Activated CD8-positive, alpha-beta T cell treated with anti-CD3 and anti-CD28 coated beads for 36 hours (primary cell): ENCODE results near the gene ZSWIM5. TPM values are rescaled to one million over a fixed set of nuclear protein-coding genes. Genes with fewer than 3 reads are reported as not detected.
"Not testable (repeated sequence)": the region's sequence is repeated elsewhere in the genome, so short reads cannot be mapped to it uniquely, and the experiment has no call there.

Source experiments
- ATAC-seq: fragments of 200-7000 bp; cut with Tn5 transposase; one replicate; pipeline ENCODE4 v1.10.0; 2021; ENCODE audit warnings: mild to moderate bottlenecking, moderate library complexity
- CTCF ChIA-PET: fragments of 350-600 bp; sonication (Branson Sonifier 250); formaldehyde crosslinking; loops from one replicate; lab custom pipeline; 2021; ENCODE audit warnings: antibody characterized with exemption; lab: Charles Lee
- POLR2A ChIA-PET: fragments of 350-600 bp; sonication (Branson Sonifier 250); formaldehyde crosslinking; loops from one replicate; lab custom pipeline; 2021; ENCODE audit warnings: antibody characterized with exemption; lab: Charles Lee
- DNase-seq: peaks from one replicate; pipeline ENCODE4 v3.0.0-alpha.2; 2020
- H3K27ac Mint-ChIP-seq: one replicate; pipeline ENCODE4 v1.8.0; 2021; ENCODE audit warnings: mild to moderate bottlenecking, mixed read lengths
- H3K27me3 Mint-ChIP-seq: one replicate; pipeline ENCODE4 v1.8.0; 2021; ENCODE audit warnings: mixed read lengths
- H3K36me3 Mint-ChIP-seq: one replicate; pipeline ENCODE4 v1.8.0; 2021; ENCODE audit warnings: low read depth, mixed read lengths
- H3K4me1 Mint-ChIP-seq: one replicate; pipeline ENCODE4 v1.8.0; 2021; ENCODE audit warnings: low read depth, mixed read lengths
- H3K4me3 Mint-ChIP-seq: one replicate; pipeline ENCODE4 v1.8.0; 2021; ENCODE audit warnings: mild to moderate bottlenecking, moderate library complexity, mixed read lengths
- H3K9me3 Mint-ChIP-seq: one replicate; pipeline ENCODE4 v1.8.0; 2021; ENCODE audit warnings: mixed read lengths
- intact Hi-C: fragments of 100-400 bp; cut with micrococcal nuclease; formaldehyde crosslinking; loops from one replicate; pipeline ENCODE4 v1.10.0; 2022
- total RNA-seq, 2 experiments: library from RNA; stranded (reverse); gene quantifications; one replicate each; pipeline ENCODE4 v1.2.3, GENCODE V29; 2021
- TF ChIP-seq, protein P1 (sequence below): fragments of 200-600 bp; IDR thresholded peaks from one replicate; pipeline ENCODE4 v1.8.0; 2022; ENCODE audit warnings: antibody characterized with exemption, mild to moderate bottlenecking

ZSWIM5 gene
- total RNA-seq, 2 experiments from 2014 or later = 0.70 to 0.87 TPM

DNA sequence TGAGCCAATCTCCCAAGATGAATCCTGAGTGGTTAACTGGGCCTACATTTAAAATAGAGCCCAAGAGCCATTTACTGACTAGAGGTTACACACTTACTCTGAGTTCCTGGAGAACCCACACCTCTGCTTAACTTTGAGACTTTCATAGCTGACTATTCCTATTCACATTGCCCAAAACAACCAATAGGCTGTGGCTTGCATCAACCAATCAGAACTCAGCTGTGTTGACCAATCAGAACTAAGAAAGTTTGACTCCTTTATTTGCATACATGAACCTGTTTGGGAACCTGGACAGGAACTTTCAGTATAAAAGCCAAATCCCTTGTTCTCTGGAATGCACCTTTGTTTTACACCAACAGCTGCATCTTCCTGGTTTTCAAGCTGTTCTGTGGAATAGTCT lies 9.5 kb downstream of the ZSWIM5 start:
- Mint-ChIP-seq H3K4me1 (no peaks in the 10 kb centered on the region), H3K36me3 (no peaks in the 10 kb centered on the region), H3K27ac (no peak overlapping the region), H3K4me3 (no peak overlapping the region), H3K9me3 (no peaks in the 10 kb centered on the region), H3K27me3 (peaks cover 2% of the 10 kb centered on the region)
- DNase-seq = no peak
- intact Hi-C loops = loop anchor here (10.0 kb wide), 1 partner anchor 182 kb away; the partner anchor contains the start of genes HECTD3 and UROD
- CTCF ChIA-PET = no interaction called here
- POLR2A ChIA-PET = no interaction called here
- ATAC-seq = peak; percentile 24
- TF ChIP-seq, protein P1, sequence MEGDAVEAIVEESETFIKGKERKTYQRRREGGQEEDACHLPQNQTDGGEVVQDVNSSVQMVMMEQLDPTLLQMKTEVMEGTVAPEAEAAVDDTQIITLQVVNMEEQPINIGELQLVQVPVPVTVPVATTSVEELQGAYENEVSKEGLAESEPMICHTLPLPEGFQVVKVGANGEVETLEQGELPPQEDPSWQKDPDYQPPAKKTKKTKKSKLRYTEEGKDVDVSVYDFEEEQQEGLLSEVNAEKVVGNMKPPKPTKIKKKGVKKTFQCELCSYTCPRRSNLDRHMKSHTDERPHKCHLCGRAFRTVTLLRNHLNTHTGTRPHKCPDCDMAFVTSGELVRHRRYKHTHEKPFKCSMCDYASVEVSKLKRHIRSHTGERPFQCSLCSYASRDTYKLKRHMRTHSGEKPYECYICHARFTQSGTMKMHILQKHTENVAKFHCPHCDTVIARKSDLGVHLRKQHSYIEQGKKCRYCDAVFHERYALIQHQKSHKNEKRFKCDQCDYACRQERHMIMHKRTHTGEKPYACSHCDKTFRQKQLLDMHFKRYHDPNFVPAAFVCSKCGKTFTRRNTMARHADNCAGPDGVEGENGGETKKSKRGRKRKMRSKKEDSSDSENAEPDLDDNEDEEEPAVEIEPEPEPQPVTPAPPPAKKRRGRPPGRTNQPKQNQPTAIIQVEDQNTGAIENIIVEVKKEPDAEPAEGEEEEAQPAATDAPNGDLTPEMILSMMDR = no peak

DNA sequence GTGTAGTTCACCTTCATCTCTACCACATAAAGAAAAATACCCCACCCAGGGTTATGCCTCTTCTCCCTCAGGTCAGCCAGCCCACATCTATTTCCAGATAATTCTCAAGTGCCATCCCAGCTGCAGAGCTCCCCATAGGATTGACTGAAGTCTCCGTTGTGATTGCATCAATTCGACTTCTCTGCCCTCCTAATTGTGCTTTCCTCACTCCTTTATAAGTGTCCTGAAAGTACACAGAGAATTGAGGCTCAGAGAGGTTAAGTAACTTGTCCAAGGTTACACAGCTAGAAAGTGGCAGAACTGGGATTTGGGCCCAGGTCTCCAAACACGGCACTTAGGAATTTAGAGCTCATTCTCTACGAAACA lies 15.0 kb downstream of the ZSWIM5 start:
- Mint-ChIP-seq H3K9me3 (peaks cover 2% of the 10 kb centered on the region), H3K27me3 (no peaks in the 10 kb centered on the region), H3K36me3 (no peaks in the 10 kb centered on the region), H3K27ac (no peak overlapping the region), H3K4me3 (no peak overlapping the region), H3K4me1 (peaks cover 6% of the 10 kb centered on the region)
- ChIA-PET POLR2A (no interaction called here), CTCF (interaction anchor here (1.2 to 3.1 kb wide), 2 partner anchors 109 to 177 kb away, joined by 3 to 8 read pairs; no protein-coding TSS in a partner anchor)
- DNase-seq (no peak), ATAC-seq (no peak)
- intact Hi-C loops = loop anchor here (10.0 kb wide), 1 partner anchor 177 kb away; the partner anchor contains the start of genes HECTD3 and UROD
- TF ChIP-seq, protein P1 = no peak

DNA sequence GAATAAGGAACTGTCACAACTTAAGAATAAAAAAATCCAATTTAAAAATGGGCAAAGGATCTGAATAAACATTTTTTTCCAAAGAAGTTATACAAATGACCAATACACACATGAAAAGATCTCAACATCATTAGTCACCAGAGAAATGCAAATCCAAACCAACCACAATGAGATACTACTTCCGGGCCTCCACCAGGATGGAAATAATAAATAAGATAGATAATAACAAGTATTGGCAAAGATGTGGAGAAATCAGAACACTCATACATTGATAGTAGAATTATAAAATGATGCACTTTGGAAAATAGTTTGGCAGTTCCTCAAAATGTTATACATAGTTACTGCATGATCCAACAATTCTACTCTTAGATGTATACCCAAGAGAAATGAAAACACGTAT lies 18.7 kb downstream of the ZSWIM5 start:
- Mint-ChIP-seq H3K36me3 (no peaks in the 10 kb centered on the region), H3K27ac (no peak overlapping the region), H3K4me1 (peaks cover 6% of the 10 kb centered on the region), H3K27me3 (no peaks in the 10 kb centered on the region), H3K9me3 (peaks cover 2% of the 10 kb centered on the region), H3K4me3 (no peak overlapping the region)
- ATAC-seq (no peak), DNase-seq (no peak)
- ChIA-PET CTCF (no interaction called here), POLR2A (no interaction called here)
- TF ChIP-seq, protein P1 = no peak
- intact Hi-C loops = no loop called here

DNA sequence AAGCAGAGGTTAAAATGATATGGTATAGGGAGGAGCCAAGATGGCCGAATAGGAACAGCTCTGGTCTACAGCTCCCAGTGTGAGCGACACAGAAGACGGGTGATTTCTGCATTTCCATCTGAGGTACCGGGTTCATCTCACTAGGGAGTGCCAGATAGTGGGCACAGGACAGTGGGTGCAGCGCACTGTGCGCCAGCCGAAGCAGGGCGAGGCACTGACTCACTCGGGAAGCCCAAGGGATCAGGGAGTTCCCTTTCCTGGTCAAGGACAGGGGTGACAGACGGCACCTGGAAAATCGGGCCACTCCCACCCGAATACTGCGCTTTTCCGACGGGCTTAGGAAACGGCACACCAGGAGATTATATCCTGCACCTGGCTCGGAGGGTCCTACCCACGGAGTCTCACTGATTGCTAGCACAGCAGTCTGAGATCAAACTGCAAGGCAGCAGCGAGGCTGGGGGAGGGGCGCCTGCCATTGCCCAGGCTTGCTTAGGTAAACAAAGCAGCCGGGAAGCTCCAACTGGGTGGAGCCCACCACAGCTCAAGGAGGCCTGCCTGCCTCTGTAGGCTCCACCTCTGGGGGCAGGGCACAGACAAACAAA lies 26.4 kb downstream of the ZSWIM5 start:
- DNase-seq, intact Hi-C loops, H3K9me3 Mint-ChIP-seq, POLR2A ChIA-PET, ATAC-seq, H3K27ac Mint-ChIP-seq, H3K4me3 Mint-ChIP-seq, H3K4me1 Mint-ChIP-seq, H3K27me3 Mint-ChIP-seq, CTCF ChIA-PET, H3K36me3 Mint-ChIP-seq: not testable (repeated sequence)

DNA sequence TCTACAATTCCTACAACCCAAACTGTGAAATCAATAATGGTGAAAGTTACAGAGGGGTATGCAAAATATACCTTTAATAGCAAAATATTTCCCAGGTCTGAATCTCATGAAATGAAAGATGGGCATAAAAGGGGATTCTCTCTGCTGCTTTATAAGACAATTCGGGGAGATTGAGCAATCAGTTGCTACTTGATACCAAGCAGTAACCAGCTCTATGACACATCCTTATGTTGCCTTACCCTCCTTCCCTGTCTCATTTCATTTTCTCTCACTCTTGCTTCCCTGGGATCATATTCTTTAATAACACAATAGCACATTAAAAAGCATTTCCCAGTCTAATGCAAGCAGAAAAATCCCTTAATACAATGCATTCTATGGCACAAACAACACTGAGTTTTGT lies 29.0 kb downstream of the ZSWIM5 start:
- Mint-ChIP-seq H3K27me3 (peaks cover 2% of the 10 kb centered on the region), H3K4me1 (no peaks in the 10 kb centered on the region)
- CTCF ChIA-PET = no interaction called here

More for the DNA sequence above, 29.0 kb downstream of the ZSWIM5 start:
- no peak overlapping the region for H3K27ac Mint-ChIP-seq
- intact Hi-C loops = no loop called here
- H3K36me3 Mint-ChIP-seq = no peaks in the 10 kb centered on the region
- peaks cover 3% of the 10 kb centered on the region for H3K9me3 Mint-ChIP-seq
- no peak overlapping the region for H3K4me3 Mint-ChIP-seq
- DNase-seq (no peak), ATAC-seq (no peak)
- TF ChIP-seq, protein P1 = no peak
- POLR2A ChIA-PET = no interaction called here
